ENCODE measurements around the gene MSH3. TPM values are rescaled to one million over a fixed set of nuclear protein-coding genes. Genes with fewer than 3 reads are reported as not detected.
"Not testable (repeated sequence)": the region's sequence is repeated elsewhere in the genome, so short reads cannot be mapped to it uniquely, and the experiment has no call there.

The MSH3 gene
- total and polyA plus RNA-seq, 12 donors = 2.6 to 15.1 (median 11.6) TPM

GRCh38 chr5:80874162-80874561, 219.7 kb downstream of the MSH3 start:
- H3K9me3 ChIP-seq = no peaks in the 10 kb centered on the region
- WGBS, 2 donors = 59 to 65% methylated on average over 2 of the region's 2 CpGs
- H3K4me3 ChIP-seq = no peak overlapping the region
- DNase-seq (peak in 1 of 2 donors; percentile 4), ATAC-seq (peak in 4 of 8 donors; percentile 49 to 71 (median 64))
- H3K27me3 ChIP-seq = no peaks in the 10 kb centered on the region
- peaks cover 0 to 12% (median 5%) of the 10 kb centered on the region in 9 donors for H3K4me1 ChIP-seq
- TF ChIP-seq CTCF (IDR thresholded peaks at IDR 0.05) = no peak
- no peak overlapping the region for H3K27ac ChIP-seq
- peaks cover 0 to 52% (median 5%) of the 10 kb centered on the region in 9 donors for H3K36me3 ChIP-seq
- intact Hi-C loops (cut with DNase I) = no loop called here

- Histone ChIP-seq H3K27me3 (no peaks in the 10 kb centered on the region), H3K27ac (no peak overlapping the region), H3K4me3 (no peak overlapping the region), H3K4me1 (peaks cover 0 to 4% (median 0%) of the 10 kb centered on the region in 9 donors), H3K9me3 (no peaks in the 10 kb centered on the region), H3K36me3 (peaks cover 0 to 51% (median 5%) of the 10 kb centered on the region in 9 donors)
- ATAC-seq (peak in 2 of 8 donors; percentile 14 to 33), DNase-seq (no peak)
- no peak for TF ChIP-seq CTCF (IDR thresholded peaks at IDR 0.05)
- intact Hi-C loops (cut with DNase I) = no loop called here
- 74 to 75% methylated on average over 3 of the region's 3 CpGs for WGBS, 2 donors
These were observed 223.1 kb downstream of the MSH3 start for GRCh38 chr5:80877592-80877991.

GRCh38 chr5:80881726-80882125, 227.3 kb downstream of the MSH3 start:
- DNase-seq (no peak), ATAC-seq (no peak)
- WGBS, 2 donors = 94 to 96% methylated on average over 4 of the region's 4 CpGs
- Histone ChIP-seq H3K4me1 (peaks cover 0 to 12% (median 0%) of the 10 kb centered on the region in 9 donors), H3K36me3 (peaks cover 0 to 18% (median 5%) of the 10 kb centered on the region in 9 donors), H3K27ac (no peak overlapping the region), H3K27me3 (no peaks in the 10 kb centered on the region), H3K4me3 (no peak overlapping the region), H3K9me3 (no peaks in the 10 kb centered on the region)
- intact Hi-C loops (cut with DNase I) = no loop called here
- TF ChIP-seq CTCF (IDR thresholded peaks at IDR 0.05) = no peak

- H3K27me3 ChIP-seq; H3K4me3 ChIP-seq; H3K27ac ChIP-seq; H3K9me3 ChIP-seq; ATAC-seq; intact Hi-C loops (cut with DNase I); H3K36me3 ChIP-seq; DNase-seq: not testable (repeated sequence)
- 97% methylated on average over 3 of the region's 3 CpGs for WGBS, 2 donors
- H3K4me1 ChIP-seq = peaks cover 0 to 12% (median 0%) of the 10 kb centered on the region in 9 donors
These were observed 228.9 kb downstream of the MSH3 start for GRCh38 chr5:80883390-80883789.

GRCh38 chr5:80884086-80884813, 229.8 kb downstream of the MSH3 start:
- 98 to 100% methylated on average over 3 of the region's 3 CpGs for WGBS, 2 donors
- peaks cover 0 to 12% (median 0%) of the 10 kb centered on the region in 9 donors for H3K4me1 ChIP-seq

More at GRCh38 chr5:80884086-80884813, 229.8 kb downstream of the MSH3 start:
- no peaks in the 10 kb centered on the region for H3K27me3 ChIP-seq
- no peaks in the 10 kb centered on the region for H3K9me3 ChIP-seq
- peaks cover 0 to 2% (median 0%) of the 10 kb centered on the region in 9 donors for H3K36me3 ChIP-seq
- ATAC-seq (no peak), DNase-seq (no peak)
- intact Hi-C loops (cut with DNase I) = no loop called here
- no peak overlapping the region for H3K4me3 ChIP-seq
- no peak for TF ChIP-seq CTCF (IDR thresholded peaks at IDR 0.05)
- no peak overlapping the region for H3K27ac ChIP-seq

Data from heart right ventricle (tissue), 16 donors.